Posterior cingulate gyrus (tissue), 11 donors: ENCODE measurements around the gene FRRS1L.

Source experiments
- DNase-seq, 10 donors: peaks; one replicate each; pipeline versions ENCODE4 v3.0.0 to v3.0.0-alpha.2; 2020 to 2021; ENCODE audit warnings: mixed read lengths in 3 of 10
- intact Hi-C: fragments of 100-400 bp; cut with DNase I; formaldehyde crosslinking; loops from one replicate; pipeline ENCODE4 v1.15.1; 2023

The FRRS1L gene

DNA sequence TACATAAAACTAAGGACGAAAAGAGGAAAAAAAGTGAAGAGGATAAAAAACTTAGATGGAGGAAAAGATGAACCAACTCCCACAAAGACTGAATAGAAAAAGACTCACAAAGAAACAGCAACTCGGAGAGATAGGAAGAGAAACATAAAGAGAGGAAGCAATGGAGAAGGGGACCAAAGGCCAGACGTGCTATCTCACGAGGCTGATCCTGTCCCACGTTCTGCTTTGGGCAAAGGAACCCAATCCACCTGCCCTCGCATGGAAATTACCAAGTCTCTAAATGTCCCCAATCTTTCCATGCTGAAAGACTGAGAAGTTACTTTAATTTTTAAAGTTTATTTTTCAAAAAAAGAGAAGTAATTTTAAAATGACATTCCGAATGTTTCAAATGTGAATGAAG is 83.9 kb downstream of the FRRS1L start:
- intact Hi-C loops: no loop called here
- no peak for DNase-seq

DNA sequence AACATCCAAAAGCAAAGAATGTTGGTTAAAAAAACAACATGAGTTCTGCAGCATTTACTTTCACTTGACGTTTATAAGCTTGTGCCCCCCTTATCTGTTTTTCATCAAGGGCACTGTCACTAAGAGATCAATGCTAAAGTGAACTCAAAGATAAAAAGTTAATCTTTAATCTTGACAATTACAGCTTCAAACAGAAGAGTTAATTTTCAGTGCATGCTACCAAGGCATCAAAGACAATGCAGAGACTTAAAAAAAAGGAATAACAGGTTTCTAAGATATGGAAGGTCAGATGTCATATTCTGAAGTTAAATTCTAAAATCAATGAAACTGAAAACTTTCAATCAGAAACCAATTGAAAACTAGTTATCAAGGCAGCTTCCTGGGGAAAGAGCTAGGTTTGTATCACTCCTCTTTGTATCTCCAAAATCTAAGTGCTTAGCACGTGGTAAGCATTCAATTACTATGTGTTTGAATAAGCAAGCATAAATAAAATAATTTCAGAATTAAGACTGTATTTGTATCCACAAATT is 84.9 kb downstream of the FRRS1L start:
- intact Hi-C loops: no loop called here
- DNase-seq: no peak
